Prostate gland (tissue), 2 donors: ENCODE data around the gene MRM3.

Source experiments
- POLR2A ChIP-seq: fragments of 450-650 bp; IDR thresholded peaks from one replicate; pipeline ENCODE4 v1.6.1; 2016; ENCODE audit warnings: antibody characterized with exemption, mild to moderate bottlenecking
- TF ChIP-seq, protein P1 (sequence below), 4 experiments: fragments of 200-600 bp in 2 of 4; fragments of 450-650 bp in 2 of 4; sonication (generic) in 2 of 4; IDR thresholded peaks; 1 replicate in 3 of 4; 2 replicates in 1 of 4; pipeline ENCODE4 v1.5.1; 2016 to 2019; ENCODE audit warnings: antibody characterized with exemption in 4 of 4, mild to moderate bottlenecking in 2 of 4, moderate library complexity in 2 of 4

GRCh38 chr17:799261-799660 is 17.1 kb downstream of the MRM3 start:
- TF ChIP-seq, protein P1, sequence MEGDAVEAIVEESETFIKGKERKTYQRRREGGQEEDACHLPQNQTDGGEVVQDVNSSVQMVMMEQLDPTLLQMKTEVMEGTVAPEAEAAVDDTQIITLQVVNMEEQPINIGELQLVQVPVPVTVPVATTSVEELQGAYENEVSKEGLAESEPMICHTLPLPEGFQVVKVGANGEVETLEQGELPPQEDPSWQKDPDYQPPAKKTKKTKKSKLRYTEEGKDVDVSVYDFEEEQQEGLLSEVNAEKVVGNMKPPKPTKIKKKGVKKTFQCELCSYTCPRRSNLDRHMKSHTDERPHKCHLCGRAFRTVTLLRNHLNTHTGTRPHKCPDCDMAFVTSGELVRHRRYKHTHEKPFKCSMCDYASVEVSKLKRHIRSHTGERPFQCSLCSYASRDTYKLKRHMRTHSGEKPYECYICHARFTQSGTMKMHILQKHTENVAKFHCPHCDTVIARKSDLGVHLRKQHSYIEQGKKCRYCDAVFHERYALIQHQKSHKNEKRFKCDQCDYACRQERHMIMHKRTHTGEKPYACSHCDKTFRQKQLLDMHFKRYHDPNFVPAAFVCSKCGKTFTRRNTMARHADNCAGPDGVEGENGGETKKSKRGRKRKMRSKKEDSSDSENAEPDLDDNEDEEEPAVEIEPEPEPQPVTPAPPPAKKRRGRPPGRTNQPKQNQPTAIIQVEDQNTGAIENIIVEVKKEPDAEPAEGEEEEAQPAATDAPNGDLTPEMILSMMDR (IDR thresholded peaks at IDR 0.05), result no peak
- no peak for TF ChIP-seq POLR2A
